OCI-M1 (cell line): ENCODE results near the gene PSD.
"Not testable (repeated sequence)": the region's sequence is repeated elsewhere in the genome, so short reads cannot be mapped to it uniquely, and the experiment has no call there.

Source experiments
- DNase-seq: peaks from one replicate; lab custom pipeline; 2025; lab: John Stamatoyannopoulos, UW

PSD gene

DNA sequence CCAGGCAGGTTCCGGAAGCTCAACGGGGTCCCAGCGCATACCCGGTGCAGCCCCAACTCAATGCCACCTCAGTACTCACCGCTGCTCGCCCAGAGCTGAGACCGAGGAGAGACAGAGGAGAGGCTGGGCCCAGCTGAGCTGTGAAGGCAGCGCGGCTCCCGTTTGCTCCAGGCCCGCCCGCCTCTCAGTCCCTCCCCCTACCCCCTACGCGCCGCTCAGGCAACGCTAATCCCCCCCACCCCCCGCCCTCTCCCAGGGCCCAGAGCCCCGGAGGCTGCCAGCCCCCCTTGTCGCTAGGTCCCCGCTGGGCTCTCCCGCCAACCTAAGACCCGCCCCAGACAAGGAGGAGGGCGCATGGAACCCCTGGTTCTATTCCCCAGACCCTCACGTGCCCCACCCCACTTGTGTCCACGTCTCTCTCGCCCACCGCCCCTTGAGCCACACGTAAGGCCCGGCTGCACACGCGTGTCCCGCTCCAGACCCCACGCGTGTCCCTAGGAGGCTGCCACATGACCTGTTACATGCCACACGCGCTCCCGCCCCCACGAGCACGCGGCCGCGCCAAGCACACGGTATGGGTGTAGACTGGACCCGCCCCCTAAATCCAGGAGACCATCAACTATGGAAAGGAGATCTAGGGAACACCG, at the start of gene PSD:
Gene PSD, minus strand, starts transcription at position 164 of the 647 bp plus-strand sequence. CDS start 1,747 bp downstream, outside the sequence.
- no peak for DNase-seq

- DNase-seq: peak; percentile 87
Observed at GRCh38 chr10:102467971-102468438, 49.4 kb upstream of the PSD start.

- DNase-seq: no peak
Observed at GRCh38 chr10:102467318-102467717, 48.7 kb upstream of the PSD start.

DNA sequence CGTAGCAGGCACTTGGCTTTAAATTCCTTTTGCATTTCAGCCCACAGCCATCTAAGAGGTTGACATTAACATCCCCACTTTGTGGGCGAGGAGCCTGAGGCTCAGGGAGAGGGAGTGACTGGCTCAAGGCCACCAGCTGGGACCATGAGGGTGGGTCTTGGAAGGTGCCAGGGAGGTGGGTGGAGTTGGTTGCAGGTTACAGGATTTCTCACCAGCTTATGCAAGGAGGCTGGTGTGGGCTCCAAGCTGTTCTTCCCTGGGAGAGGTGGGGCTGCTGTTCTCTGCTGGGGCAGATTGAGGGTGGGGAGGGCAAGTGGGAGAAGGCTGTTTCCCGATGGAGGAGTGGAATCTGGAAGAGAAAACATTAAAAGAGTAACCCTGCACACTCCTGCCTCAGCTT, 46.9 kb upstream of the PSD start:
- DNase-seq: no peak

DNA sequence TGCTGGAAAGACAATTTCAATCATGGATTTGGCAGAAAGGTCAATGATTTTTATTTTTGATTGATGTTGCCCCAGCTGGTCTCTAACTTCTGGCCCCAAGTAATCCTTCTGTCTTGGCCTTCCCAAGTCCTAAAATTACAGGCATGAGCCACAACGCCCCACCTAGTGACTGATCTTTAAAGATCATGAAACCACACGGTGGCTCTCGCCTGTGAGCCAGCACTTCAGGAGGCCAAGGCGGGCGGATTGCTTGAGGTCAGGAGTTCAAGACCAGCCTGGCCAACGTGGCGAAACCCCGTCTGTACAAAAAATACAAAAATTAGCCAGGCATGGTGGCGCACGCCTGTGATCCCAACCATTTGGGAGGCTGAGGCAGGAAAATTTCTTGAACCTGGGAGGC, 45.4 kb upstream of the PSD start:
- no peak for DNase-seq

DNA sequence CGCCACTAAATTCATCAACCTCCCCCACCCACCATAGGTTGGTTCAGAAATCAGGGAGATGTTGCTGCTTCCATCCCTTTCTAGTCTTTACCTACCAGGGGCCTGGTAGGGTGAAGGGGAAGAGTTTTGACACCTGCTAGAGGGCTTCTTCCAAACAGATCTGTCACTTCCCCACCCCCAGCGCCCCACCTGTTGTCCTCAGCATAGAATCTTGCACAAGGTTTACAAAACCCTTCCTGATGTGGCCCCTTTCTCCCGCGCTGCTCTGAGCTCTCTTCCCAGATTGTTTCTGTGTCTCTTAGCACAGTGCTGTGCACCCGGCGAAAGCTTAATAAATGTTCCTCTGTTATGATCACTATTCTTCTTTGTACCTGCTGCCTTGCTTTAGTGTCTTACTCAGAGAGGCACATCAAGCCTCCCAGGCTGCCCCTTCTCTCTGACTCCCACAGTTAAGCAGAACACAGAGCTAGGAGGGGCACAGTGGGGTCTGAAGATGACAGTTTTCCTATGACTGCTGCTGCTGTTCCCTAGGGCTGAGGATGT, 44.0 kb upstream of the PSD start:
- no peak for DNase-seq

DNA sequence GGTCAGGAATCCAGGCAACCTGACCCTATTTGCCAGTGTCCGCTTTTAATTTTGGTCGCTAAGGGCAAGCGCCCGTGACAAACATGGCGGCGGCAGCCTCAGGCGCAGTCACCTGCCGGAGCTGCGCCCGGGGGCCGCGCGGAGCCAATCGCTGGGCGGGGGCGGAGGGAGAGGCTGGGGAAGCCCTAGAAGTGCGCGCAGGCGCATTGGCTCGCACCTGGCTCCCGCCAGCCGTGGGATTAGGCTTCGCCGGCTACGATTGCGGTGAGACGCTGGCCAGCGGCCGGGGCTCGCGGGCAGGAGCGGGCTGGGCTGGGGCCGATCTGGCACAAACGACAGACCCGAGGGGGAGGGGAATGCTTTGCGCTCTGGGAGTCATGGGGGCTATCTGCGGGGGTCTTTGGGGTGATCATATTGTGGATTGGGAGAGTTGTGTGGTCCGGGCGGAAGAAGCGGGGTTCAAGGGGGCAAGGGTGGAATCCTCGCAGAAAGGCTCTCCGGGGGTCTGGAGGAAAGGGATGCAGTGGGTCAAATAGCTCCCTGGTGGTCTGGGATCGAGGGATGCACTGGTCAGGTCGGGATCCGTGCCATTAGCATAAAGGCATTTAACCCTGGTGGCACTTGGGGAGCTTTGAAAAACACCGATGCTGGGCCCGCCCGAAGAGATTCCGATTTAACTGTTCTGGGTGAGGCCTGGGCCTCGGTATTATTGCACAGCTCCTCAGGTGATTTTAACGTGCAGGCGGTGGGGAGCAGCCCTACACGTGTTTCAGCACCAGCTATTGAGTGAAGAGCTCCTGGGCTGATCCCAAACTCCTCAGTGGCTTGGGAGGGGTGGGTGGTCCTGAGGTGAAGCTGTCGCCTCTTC, 42.8 kb upstream of the PSD start:
- peak; percentile 98 for DNase-seq

DNA sequence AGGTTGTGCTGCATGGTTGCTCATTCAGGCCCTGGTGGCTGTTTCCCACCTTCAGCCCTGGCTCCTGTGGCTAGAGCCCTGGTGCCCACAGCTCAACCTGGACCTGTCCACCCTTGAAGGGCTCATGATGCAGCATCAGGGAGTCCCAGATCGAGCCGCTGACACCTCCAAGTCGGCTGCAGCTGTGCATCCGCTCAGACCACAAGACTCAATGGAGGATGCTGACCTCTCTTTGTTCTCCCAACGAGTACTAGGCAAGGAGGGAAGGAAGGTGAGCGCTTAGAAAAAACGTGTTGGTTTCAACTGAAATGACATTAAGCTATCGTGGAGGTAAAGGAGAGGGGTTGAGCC, 42.2 kb upstream of the PSD start:
- no peak for DNase-seq

DNA sequence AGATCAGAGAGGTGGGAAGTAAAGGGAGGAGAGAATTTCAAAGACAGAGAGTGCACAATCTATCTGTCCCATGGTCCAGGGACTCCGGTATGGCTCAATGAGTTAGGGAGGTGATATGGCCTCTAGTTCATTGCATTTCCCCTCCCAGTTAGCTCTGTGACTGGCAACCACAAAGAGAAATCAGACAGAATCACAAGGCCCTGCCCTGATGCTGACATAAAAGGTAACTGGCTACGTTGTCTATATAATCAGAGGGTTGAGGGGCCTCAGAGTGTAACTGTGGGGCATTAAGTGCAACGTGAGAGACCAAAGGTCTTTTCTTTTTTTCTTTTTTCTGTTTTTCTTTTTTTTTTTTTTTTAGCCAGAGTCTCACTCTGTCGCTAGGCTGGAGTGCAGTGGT, 40.1 kb upstream of the PSD start:
- no peak for DNase-seq

GRCh38 chr10:102457591-102458150, 39.1 kb upstream of the PSD start:
- DNase-seq: no peak

DNA sequence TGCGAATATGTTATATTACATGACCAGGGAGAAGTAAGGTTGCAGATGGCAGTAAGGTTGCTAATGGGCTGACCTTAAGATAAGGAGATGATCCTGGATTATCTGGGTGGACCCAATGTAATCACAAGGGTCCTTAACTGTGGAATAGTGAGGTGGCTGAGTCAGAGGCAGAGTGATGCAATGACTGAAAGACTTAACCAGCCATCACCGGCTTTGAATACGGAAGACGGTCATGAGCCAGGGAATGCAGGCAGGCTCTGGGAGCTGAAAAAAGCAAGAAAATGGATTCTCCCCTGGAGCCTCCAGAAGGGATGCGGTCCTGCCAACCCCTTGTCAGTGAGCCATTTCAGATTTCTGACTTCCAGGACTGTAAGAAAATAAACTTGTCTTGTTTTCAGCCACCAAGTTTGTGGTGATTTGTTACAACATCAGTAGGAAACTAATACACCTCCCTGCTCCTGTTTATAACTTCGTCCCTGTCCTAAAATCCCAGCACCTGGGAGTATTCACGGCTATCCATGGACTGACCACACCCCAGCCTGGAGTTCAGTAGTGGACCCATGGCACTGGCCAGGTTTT, 37.4 kb upstream of the PSD start:
- DNase-seq: peak; percentile 78

- DNase-seq: not testable (repeated sequence)
Observed at GRCh38 chr10:102454662-102455487, 36.3 kb upstream of the PSD start.

DNA sequence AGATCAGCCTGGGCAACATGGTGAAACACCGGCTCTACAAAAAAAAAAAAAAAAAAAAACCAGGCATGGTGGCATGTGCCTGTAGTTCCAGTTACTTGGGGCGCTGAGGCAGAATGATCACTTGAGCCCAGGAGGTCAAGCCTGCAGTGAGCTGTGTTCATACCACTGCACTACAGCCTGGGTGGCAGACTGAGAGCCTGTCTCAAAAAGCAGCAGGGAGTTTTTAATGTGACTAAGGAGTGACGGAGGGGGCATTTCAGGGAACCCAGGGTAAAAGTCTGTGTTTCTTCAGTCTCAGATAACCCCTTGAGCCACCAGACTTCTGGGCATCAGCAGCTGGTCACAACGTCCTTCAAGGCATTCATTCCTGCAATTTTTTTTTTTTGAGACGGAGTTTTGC, 34.9 kb upstream of the PSD start:
- DNase-seq: no peak

GRCh38 chr10:102452672-102453340, 34.2 kb upstream of the PSD start:
- peak; percentile 57 for DNase-seq

GRCh38 chr10:102451105-102451969, 32.8 kb upstream of the PSD start, which contains the start of gene C10orf95:
TSS of gene C10orf95 (minus strand) at chr10:102451543. CDS start at chr10:102451093, 450 bp downstream.
- DNase-seq: no peak

- DNase-seq: peak; percentile 92
Observed at GRCh38 chr10:102450374-102451104, 32.0 kb upstream of the PSD start.

DNA sequence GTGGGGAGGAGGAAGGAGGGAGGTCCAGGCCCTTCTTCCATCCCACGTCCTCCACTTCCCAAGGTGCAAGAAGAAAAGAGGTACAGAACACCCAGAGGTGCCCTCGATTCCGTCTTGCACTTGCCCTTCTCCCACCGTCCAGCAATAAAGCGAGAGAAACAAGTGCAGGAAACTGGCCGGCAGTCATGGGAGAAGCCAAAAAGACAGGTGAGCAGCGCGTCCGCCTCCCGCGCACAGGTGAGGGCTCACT, 31.5 kb upstream of the PSD start:
- no peak for DNase-seq

DNA sequence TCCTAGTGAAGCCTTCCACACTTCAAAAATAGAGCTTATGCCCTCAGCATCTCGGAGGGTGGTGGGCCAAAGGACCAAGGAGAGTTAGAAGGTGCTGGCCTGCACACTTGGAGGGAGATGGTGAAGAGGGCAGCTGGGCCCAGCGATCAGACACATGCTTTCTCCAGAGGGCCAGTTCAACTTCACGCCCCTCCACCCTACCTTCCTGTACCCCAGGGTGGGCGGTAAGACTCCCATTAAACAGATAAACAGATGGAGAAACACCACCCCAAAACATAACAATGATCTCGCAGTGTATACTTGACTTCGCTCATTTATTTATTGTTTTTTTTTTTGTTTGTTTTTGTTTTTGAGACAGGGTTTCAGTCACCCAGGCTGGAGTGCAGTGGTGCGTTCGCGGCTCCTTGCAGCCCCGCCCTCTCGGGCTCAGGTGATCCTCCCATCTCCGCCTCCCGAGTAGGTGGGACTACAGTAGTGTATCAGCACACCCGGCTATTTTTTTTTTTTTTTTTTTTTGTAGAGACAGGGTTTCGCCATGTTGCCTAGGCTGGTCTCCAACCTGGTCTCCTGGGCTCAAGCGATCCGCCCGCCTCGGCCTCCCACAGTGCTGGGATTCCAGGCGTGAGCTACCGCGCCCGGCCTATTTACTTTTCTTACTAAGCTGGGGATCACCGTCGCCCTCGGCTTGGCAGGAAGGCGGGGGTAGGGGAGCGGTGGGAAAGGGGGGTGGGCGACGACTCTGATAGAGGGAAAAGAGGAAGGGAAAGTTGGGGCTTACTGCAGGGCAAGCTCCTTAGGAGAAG, 30.9 kb upstream of the PSD start:
- peak; percentile 86 for DNase-seq

DNA sequence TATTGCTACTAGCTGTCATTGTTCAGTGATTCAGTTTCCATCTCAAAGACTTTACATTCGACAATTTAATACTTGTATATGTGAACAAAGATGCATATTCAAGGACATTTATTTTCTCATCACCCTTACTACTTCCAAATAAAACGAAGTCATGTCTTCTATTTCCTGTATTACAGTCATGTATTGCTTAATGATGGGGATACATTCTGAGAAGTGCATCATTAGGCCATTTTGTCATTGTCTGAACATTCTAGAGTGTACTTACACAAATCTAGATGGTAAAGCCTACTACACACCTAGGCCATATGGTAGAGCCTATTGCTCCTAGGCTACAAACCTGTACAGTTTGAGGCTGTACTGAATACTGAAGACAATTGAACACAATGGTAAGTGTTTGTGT, 26.3 kb upstream of the PSD start:
- DNase-seq: no peak
